HG02763 (cell line): ENCODE results near the gene POLR2A.

ENCODE experiments used
- ATAC-seq: cut with Tn5 transposase; IDR thresholded peaks from one replicate; pipeline ENCODE4 v1.9.1; 2021; ENCODE audit warnings: mild to moderate bottlenecking, moderate library complexity; ENCODE audit not compliant: unreplicated experiment

Gene POLR2A

DNA sequence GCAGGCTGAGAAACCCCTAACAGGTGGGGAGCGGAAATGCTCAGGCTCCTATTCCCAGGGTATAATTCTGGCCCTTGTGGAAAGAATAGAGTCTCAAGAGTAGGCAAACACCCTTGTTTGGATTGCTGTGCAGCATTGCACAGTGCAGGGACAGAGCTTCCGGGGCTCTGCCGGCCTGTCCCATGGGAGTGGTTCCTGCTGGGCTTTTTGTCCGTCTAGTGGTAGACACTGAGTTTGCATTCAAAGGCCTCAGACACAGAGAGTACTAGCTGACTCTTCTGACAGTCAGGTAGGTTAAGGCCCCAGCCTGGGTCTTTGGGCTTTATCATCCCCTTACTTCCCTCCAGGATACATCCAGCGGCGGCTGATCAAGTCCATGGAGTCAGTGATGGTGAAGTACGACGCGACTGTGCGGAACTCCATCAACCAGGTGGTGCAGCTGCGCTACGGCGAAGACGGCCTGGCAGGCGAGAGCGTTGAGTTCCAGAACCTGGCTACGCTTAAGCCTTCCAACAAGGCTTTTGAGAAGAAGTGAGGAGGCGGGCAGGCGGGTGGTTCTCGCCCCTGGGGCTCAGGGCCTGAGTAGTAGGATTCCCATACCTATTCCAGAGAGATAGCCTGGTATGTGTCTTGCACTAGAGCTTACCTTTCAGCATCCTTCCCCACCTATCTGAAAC, 18.1 kb downstream of the POLR2A start:
- no peak for ATAC-seq

DNA sequence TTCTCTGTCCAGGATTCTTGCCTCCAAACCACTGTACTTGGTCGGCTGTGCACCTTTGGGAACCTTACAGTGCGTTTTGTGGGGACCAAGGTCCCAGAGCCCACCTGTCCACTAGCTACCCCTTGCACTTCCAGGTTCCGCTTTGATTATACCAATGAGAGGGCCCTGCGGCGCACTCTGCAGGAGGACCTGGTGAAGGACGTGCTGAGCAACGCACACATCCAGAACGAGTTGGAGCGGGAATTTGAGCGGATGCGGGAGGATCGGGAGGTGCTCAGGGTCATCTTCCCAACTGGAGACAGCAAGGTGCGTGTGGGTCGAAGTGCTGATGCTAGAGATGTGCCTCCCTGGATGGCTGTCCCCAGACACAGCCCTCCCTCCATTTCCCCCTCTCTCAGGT, 18.8 kb downstream of the POLR2A start:
- no peak for ATAC-seq

DNA sequence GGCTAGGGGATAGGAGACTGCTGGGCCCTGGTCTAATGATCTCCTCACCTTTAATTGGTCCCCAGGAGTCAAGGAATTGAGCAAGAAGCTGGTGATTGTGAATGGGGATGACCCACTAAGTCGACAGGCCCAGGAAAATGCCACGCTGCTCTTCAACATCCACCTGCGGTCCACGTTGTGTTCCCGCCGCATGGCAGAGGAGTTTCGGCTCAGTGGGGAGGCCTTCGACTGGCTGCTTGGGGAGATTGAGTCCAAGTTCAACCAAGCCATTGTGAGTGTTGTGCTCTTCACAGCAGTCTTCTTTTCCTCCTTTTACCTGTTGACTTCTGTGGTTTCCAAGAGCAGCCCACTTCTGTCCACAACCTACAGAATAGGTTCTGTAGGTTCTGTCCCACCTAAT, 19.4 kb downstream of the POLR2A start:
- no peak for ATAC-seq

DNA sequence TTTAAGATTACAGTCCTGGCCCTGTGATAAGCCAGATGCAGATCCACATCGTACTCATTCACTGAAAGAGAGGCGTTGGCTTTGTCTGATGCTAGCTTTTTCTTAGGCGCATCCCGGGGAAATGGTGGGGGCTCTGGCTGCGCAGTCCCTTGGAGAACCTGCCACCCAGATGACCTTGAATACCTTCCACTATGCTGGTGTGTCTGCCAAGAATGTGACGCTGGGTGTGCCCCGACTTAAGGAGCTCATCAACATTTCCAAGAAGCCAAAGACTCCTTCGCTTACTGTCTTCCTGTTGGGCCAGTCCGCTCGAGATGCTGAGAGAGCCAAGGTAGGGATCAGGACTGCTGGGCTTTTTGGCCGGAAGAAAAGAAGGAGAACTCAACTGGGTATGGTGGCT, 24.0 kb downstream of the POLR2A start:
- no peak for ATAC-seq

DNA sequence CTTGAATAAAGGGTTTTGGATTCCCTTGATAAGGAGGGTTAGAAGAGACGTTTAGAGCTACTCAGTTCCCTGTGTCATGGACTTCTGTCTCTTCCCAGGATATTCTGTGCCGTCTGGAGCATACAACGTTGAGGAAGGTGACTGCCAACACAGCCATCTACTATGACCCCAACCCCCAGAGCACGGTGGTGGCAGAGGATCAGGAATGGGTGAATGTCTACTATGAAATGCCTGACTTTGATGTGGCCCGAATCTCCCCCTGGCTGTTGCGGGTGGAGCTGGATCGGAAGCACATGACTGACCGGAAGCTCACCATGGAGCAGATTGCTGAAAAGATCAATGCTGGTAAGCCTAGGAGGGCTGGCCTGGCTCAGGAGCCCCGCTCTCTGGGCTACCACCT, 24.7 kb downstream of the POLR2A start:
- no peak for ATAC-seq

DNA sequence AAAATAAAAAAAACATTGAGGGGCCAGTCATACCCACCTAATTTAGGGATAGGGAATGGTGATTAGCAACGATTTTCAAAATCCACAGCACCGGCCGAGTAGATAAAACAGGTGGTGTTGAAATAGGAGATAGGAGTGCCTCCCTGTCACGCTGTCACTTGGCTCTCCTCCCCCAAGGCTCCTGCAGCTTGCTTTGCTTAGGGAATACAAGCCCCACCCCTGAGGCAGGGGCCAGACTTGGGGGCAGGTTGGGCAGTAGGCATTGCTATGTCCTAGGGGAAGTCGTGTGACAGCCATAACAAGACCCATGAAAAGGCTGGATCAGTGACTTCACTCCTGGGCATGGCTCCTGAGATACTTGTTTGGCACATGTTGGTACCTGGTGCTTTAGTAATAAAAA, 25.8 kb downstream of the POLR2A start:
- ATAC-seq, result no peak

DNA sequence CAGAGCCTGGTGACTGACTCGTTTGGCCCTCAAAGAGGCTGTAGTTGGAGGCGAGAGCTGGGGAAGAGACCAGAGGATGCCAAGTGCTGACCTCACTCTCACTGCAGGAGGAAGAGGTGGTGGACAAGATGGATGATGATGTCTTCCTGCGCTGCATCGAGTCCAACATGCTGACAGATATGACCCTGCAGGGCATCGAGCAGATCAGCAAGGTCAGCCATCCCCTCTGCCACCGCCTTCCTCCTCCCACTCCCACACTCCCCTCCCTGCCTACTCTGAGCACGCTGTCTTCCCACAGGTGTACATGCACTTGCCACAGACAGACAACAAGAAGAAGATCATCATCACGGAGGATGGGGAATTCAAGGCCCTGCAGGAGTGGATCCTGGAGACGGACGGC, 26.9 kb downstream of the POLR2A start:
- no peak for ATAC-seq

DNA sequence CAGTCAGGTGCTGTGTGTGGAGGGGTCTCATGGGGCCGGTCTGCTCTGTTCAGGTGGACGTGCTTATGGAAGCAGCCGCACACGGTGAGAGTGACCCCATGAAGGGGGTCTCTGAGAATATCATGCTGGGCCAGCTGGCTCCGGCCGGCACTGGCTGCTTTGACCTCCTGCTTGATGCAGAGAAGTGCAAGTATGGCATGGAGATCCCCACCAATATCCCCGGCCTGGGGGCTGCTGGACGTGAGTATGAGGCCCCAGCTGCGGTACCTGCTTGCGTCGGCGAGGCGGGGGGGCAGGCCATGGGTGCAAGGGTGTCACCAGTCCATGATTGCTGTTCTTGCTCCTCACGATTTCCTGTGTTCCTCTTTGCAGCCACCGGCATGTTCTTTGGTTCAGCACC, 27.9 kb downstream of the POLR2A start:
- no peak for ATAC-seq

DNA sequence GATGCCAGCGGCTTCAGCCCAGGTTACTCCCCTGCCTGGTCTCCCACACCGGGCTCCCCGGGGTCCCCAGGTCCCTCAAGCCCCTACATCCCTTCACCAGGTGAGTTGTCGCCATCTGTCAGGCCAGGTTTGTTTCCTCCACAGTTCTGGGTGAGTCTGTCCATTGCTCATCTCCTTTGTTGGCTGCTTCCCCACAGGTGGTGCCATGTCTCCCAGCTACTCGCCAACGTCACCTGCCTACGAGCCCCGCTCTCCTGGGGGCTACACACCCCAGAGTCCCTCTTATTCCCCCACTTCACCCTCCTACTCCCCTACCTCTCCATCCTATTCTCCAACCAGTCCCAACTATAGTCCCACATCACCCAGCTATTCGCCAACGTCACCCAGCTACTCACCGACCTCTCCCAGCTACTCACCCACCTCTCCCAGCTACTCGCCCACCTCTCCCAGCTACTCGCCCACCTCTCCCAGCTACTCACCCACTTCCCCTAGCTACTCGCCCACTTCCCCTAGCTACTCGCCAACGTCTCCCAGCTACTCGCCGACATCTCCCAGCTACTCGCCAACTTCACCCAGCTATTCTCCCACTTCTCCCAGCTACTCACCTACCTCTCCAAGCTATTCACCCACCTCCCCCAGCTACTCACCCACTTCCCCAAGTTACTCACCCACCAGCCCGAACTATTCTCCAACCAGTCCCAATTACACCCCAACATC, 28.8 kb downstream of the POLR2A start:
- no peak for ATAC-seq

DNA sequence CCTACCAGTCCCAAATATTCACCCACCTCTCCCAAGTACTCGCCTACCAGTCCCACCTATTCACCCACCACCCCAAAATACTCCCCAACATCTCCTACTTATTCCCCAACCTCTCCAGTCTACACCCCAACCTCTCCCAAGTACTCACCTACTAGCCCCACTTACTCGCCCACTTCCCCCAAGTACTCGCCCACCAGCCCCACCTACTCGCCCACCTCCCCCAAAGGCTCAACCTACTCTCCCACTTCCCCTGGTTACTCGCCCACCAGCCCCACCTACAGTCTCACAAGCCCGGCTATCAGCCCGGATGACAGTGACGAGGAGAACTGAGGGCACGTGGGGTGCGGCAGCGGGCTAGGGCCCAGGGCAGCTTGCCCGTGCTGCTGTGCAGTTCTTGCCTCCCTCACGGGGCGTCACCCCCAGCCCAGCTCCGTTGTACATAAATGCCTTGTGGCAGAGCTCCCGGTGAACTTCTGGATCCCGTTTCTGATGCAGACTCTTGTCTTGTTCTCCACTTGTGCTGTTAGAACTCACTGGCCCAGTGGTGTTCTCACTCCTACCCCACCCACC, 29.8 kb downstream of the POLR2A start:
- no peak for ATAC-seq

DNA sequence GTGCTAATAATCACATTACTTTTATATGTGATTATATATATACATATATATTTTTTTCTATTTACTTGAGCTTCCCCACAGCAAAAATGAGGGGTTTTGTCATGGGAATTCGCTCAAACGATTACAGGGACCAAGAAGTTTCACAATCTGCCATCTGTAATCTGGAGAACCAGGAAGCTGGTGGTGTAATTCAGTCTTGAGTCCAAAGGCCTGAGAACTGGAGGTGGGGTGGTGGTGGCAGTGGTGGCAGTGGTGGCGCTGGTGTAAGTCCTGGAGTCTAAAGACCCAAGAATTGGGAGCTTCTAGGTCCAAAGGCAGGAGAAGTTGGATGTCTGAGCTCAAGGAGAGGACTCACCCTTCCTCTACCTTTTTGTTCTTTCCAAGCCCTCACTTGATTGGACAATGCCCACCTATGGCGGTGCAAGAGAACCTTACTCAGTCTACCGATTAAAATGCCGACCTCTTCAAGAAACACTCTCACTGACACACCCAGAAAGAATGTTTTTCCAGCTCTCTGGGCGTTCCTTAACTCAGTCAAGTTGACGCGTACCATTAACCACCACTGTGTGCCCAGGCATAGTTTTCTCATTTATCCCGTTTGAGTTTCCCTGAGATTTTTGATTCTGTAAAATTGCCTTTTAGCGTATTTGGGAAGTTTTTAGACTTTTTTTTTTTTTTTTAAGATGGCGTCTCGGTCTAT, 31.9 kb downstream of the POLR2A start:
- ATAC-seq, result no peak

DNA sequence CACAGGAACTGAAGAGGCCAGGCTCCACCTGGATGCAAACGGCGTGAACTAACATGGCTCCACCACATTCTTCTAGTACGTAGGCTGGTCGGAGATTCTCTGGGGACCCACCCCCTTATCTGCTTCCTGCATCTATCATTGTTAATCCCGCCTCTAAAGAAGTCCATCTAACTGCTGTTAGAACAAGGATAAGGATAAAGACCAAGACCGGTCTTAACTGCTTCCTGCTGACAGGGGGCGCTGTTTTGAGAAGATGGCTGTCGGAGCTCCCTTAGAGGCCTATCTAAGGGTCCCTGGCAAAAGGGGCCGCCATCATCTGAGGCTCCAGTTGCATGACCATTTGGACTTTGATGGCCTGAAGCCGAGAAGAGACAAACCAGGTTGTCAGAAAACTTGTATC, 38.9 kb downstream of the POLR2A start:
- no peak for ATAC-seq

DNA sequence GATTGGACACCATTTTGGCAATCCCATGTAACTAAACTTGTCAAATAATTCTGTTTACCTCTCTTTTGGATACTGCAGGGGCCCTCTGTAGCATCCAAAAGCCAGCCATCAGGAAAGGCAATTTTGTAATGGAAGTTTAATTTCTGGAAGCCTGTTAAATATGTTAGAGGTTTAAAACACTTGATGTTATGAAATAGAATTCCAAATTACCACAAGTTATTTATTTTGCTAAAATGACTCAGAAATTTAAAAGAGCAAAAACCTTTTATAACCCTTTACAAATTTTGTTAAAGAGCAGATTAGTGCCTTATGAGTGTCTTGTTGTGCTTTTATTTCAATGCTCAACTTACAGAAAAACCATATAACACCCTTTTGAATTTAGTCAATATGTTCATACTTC, 44.7 kb downstream of the POLR2A start:
- no peak for ATAC-seq

DNA sequence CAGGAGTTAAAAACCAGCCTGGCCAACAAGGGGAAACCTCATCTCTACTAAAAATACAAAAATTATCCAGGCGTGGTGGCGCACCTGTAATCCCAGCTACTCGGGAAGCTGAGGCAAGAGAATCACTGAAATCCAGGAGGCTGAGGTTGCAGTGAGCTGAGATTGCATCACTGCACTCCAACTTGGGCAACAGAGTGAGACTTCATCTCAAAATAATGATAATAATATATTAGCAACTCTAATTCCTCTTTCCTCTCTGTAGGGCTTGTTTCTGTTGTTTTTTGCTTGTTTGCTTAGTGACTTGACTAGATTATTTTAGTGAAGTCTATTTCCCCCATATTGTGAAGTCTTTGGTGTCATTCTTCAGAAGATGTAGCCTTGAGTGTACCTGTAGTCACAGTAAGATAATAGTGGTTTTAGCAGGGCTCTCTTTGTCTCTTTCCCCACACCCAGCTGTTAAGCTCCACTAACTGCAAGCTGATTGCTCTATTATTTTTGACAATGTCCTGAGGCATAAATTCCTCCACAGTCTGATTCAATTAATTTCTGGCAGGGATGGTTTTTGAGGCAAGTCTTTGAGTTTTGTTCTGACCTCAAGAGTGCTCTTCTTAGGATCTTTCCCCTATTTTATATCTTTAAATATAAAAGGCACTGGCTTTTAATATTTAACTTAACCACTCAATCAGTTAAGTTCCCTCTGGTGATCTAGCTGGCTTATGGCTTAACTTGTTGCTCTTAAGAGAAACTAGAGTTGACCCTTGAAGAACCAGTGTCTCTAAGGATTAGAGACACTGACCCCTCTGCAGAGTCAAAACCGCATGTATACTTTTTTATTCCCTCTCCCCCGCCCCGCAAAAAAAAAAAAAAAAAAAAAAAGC, 46.1 kb downstream of the POLR2A start:
- no peak for ATAC-seq

DNA sequence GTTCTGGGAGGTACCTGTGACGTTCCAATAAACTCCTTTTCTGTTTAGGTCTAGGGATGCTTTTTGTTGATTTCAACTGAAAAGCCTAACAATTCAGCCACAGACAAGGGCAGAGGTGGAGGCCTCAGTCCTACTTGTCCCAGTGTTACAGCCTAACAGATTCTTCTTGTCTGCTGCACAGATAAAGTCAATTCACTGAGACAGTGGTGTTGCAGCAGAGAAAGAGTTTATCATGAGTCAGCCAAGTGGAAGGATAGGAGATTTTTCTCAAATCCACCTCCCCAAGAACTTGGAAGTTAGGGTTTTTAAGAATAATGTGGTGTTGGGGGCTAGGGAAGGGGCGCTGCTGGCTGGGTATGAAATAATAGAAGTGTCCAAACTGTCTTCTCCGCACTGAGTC, 53.9 kb downstream of the POLR2A start:
- no peak for ATAC-seq

DNA sequence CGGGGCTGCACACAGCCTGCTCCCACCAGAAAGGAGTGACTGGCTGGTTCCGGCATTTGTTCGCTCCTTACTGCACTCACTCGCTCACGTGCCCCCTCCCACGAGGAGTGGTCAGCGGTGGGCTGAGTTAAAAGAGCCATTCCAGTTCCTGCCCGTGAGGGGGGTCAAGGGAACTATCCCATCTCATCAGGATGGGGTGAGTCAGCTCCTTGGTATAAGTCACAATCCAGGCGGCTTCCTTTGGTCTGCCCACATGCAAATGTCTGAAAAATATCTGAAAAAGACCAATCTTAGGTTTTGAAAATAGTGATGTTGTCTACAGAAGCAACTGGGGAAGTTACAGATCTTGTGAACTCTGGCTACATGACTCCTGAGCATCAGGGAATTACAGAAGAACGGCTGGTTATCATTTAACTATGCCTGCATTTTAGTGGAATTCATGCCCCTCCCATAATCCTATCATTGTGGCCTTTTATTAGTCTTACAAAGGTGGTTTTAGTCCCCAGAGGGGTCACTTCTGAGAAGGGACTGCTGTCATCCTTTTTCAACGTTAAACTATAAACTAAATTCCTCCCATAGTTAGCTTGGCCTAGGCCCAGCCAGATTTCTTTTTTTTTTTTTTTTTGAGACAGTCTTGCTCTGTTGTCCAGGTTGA, 54.9 kb downstream of the POLR2A start:
- ATAC-seq, result no peak

DNA sequence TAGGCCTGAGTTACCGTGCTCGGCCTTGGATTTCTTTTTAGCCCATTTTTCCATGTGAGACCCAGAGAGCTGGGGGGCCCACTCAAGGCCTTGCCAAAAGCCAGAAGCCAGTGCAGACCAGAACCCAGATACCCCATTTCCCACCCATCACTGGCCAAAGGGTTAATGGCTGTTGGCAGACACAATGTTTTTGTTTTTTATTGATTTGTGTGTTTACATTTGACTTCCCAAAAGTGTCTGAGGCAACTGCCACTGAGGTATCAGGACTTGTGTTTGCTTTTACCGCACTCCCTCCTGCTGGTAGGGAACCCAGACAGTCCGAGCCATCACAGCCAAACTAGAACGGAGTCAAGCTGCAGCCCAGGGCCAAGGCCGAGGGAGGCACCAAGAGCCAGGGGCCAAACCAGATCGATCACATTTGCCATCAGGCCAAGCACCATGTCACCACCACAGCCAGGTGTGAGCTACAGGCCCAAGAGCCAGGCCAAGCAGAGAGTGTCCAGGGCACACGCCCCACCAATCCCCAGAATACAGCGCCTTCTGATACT, 57.0 kb downstream of the POLR2A start:
- no peak for ATAC-seq

DNA sequence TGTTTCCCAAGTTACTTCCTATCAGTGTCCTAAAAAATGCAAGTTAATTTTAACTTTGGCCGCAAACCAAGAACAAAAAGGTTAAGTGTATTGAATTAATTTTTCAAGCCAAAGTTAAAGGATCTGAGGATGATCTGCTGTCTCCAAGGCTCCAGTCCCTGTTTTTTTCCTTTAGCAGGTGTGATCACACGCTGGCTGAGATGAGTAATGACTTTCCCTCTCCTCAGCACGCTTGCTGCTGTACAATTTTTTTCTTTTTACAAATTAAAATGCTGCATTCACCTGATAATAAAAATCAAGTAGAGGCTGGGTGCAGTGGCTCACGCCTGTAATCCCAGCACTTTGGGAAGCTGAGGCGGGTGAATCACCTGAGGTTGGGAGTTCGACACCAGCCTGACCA, 60.7 kb downstream of the POLR2A start:
- no peak for ATAC-seq

DNA sequence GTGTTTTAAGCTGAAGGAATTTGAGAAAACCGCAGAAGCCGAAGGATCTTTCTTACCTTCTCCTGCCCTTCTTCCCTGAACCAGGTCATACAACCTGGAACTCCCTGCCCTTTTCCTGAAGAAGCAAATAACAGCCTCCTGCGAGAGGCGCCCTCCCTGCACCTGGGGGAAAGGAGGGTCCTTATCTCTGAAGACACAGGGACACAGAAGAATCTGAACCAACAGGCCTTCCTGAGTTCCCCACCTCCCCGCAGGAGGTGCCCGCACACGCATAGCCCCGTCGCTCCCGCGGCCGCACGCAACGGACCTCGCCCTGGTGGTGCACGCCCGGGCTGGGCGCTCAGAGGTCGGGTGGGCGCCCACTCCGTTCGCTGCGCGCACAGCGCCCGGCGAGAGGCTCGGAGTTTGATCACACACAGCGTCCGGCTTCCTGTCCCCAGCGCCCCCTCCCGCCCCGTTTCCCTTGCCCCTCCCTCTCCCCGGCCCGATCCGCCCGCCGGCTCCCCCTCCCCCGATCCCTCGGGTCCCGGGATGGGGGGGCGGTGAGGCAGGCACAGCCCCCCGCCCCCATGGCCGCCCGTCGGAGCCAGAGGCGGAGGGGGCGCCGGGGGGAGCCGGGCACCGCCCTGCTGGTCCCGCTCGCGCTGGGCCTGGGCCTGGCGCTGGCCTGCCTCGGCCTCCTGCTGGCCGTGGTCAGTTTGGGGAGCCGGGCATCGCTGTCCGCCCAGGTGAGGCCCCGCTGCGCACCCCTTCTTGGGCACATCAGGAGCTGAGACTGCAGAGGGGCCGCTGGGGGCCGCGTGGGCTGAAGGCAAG, 64.6 kb downstream of the POLR2A start, which contains the start of gene TNFSF12:
Gene TNFSF12 (plus strand): TSS at position 474 of the 816 bp plus-strand sequence. CDS start 96 bp downstream, at position 570.
- no peak for ATAC-seq
